ENCODE data around the gene FOLR1.

DNA sequence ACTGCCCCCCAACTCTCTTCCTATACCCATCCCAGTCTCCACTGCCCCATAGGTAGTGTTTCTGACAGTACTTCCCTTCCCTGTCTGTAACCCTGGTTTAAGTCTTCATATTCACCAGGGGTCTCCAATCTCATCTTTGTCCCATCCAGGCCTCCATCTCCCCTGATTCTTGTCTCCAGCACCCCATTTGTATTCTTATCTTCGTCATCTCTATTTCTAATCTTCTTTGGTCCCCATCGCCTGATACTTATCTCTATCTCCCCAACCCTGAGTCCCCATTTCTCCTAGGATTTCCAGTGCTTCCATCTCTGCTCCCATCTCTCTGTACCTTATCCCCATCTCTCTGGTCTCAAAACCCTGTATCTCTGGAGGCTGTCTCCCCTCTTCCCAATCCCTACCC is 50.2 kb downstream of the FOLR1 start:
- TF ChIP-seq, protein P1, sequence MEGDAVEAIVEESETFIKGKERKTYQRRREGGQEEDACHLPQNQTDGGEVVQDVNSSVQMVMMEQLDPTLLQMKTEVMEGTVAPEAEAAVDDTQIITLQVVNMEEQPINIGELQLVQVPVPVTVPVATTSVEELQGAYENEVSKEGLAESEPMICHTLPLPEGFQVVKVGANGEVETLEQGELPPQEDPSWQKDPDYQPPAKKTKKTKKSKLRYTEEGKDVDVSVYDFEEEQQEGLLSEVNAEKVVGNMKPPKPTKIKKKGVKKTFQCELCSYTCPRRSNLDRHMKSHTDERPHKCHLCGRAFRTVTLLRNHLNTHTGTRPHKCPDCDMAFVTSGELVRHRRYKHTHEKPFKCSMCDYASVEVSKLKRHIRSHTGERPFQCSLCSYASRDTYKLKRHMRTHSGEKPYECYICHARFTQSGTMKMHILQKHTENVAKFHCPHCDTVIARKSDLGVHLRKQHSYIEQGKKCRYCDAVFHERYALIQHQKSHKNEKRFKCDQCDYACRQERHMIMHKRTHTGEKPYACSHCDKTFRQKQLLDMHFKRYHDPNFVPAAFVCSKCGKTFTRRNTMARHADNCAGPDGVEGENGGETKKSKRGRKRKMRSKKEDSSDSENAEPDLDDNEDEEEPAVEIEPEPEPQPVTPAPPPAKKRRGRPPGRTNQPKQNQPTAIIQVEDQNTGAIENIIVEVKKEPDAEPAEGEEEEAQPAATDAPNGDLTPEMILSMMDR (IDR thresholded peaks at IDR 0.05), result no peak
- TF ChIP-seq POLR2A (IDR thresholded peaks at IDR 0.05), result no peak
